ENCODE measurements around the gene ADAMTS17.

- TF ChIP-seq CTCF (IDR thresholded peaks at IDR 0.05) (no peak), POLR2A (IDR thresholded peaks at IDR 0.05) (no peak)
Measured at GRCh38 chr15:100108846-100109245, 232.9 kb downstream of the ADAMTS17 start.
